ENCODE data around the gene EPS8. TPM values are rescaled to one million over a fixed set of nuclear protein-coding genes. Genes with fewer than 3 reads are reported as not detected.
A peak's percentile ranks its signal among the peaks of the same experiment; 100 is the strongest.

Gene EPS8
- polyA plus RNA-seq, 1 donor (not counting 4 experiments of a cell fraction or from before 2014, with no cell fraction given): 4.0 TPM

DNA sequence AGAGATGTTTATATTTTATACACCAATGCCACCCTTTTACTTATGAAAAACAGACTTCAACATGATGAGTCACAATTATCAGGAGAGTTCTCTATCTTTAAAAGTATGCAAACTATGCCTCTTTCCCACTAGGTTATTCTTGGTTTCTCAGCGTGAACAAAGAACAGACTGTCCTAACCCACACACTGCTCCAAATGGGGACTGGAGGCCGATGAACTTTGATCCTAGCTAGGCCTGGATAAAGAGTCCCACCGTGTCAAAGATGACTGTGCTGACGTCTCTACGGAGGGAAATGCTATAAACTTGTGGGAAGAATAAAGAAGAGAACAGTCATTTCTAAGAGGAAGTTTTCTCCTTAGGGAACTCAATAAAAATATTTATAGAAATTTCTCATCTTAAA, 160.1 kb downstream of the EPS8 start:
- Histone ChIP-seq H3K79me2 (ENCODE audit: control insufficient read depth, insufficient read depth, low read length) (no peaks in the 10 kb centered on the region), H3K9me3 (ENCODE audit: control insufficient read depth, low read depth, low read length) (no peaks in the 10 kb centered on the region), H3K4me1 (ENCODE audit: control insufficient read depth, extremely low read depth, insufficient read depth, low read length) (peaks cover 17% of the 10 kb centered on the region), H3K9ac (ENCODE audit: control insufficient read depth, extremely low read depth, insufficient read depth, low read length) (no peak overlapping the region), H3K9me1 (ENCODE audit: control insufficient read depth, extremely low read depth, insufficient read depth, low read length) (no peaks in the 10 kb centered on the region), H3K27me3 (ENCODE audit: control insufficient read depth, extremely low read depth, insufficient read depth, low read length) (no peaks in the 10 kb centered on the region), H3K36me3 (ENCODE audit: control insufficient read depth in 2 of 2, extremely low read depth in 1 of 2, insufficient read depth in 2 of 2, low read length in 2 of 2) (no peaks in the 10 kb centered on the region), H3K4me3 (ENCODE audit: control insufficient read depth in 2 of 3, extremely low read depth in 1 of 3, insufficient read depth in 2 of 3, low read depth in 1 of 3, low read length in 3 of 3) (peak overlapping the region in 1 of 3 experiments; percentile 32), H2AFZ (ENCODE audit: control insufficient read depth, low read length) (peak overlapping the region; percentile 86), H4K20me1 (ENCODE audit: control insufficient read depth, extremely low read depth, insufficient read depth, low read length) (no peaks in the 10 kb centered on the region), H3K4me2 (ENCODE audit: control insufficient read depth, extremely low read depth, insufficient read depth, low read depth, low read length) (peak overlapping the region; percentile 46), H3K27ac (ENCODE audit: control insufficient read depth, insufficient read depth, low read length) (peak overlapping the region; percentile 68)
- no peak for TF ChIP-seq EZH2 (IDR thresholded peaks at IDR 0.05; ENCODE audit: low read length)
- TF ChIP-seq, protein P1, sequence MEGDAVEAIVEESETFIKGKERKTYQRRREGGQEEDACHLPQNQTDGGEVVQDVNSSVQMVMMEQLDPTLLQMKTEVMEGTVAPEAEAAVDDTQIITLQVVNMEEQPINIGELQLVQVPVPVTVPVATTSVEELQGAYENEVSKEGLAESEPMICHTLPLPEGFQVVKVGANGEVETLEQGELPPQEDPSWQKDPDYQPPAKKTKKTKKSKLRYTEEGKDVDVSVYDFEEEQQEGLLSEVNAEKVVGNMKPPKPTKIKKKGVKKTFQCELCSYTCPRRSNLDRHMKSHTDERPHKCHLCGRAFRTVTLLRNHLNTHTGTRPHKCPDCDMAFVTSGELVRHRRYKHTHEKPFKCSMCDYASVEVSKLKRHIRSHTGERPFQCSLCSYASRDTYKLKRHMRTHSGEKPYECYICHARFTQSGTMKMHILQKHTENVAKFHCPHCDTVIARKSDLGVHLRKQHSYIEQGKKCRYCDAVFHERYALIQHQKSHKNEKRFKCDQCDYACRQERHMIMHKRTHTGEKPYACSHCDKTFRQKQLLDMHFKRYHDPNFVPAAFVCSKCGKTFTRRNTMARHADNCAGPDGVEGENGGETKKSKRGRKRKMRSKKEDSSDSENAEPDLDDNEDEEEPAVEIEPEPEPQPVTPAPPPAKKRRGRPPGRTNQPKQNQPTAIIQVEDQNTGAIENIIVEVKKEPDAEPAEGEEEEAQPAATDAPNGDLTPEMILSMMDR (optimal IDR thresholded peaks at IDR 0.05 in 1 of 3, IDR thresholded peaks at IDR 0.05 in 1 of 3, conservative IDR thresholded peaks at IDR 0.05 in 1 of 3; ENCODE audit: extremely low read depth in 1 of 3, insufficient read depth in 2 of 3, low read length in 3 of 3): no peak
- FAIRE-seq (peak; percentile 20), DNase-seq (ENCODE audit: low read depth, low spot score) (no peak)
- dilution Hi-C loops (cut with MboI; ENCODE audit: extremely low pct_ligation_motif_present, low sequenced_read_pairs): no loop called here

DNA sequence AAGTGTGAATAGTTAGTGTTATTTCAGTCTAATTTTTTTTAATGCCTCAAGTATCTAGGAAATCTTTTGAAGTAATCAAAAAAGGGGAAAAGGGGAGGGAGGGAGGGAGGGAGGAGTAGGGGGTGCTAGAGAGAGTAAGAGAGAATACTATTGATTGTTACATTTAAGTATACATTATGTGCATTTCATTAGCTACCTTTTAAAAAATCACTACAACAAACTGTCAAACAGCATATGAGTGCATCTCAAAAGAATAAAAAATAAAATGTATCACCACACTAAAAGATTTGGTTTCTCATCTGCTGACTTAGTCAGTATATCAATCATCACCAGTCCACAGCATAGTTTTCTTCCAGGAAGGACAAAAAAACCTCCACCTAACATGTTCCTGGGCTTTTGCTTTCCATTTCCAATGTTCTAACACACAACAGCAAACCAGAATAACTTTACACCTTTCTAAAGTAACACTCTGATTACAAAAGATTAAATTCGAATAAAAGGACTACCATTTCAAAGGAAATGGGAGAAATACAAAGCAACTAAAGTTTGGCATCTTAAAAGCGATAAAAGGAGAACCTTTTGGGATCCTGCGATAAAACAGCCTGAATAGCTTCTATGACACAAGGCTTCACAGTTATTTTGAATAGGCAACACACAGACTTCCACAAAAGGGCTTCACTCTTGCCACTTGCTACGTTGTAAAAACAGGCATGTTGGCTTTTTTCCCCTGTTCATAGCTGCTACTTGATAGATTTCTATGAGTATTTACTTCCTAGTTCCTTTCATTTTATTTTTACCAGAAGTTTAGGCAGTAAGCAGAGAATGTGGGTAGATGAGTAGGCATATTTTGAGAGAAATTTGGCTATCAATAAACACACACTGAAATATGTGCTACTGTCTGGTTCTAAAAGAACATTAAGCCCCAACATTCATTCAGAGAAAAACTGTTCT, 160.9 kb downstream of the EPS8 start:
- H3K79me2 ChIP-seq (ENCODE audit: control insufficient read depth, insufficient read depth, low read length): no peaks in the 10 kb centered on the region
- H4K20me1 ChIP-seq (ENCODE audit: control insufficient read depth, extremely low read depth, insufficient read depth, low read length): no peaks in the 10 kb centered on the region
- TF ChIP-seq, protein P1 (optimal IDR thresholded peaks at IDR 0.05 in 1 of 3, IDR thresholded peaks at IDR 0.05 in 1 of 3, conservative IDR thresholded peaks at IDR 0.05 in 1 of 3; ENCODE audit: extremely low read depth in 1 of 3, insufficient read depth in 2 of 3, low read length in 3 of 3): no peak
- TF ChIP-seq EZH2 (IDR thresholded peaks at IDR 0.05; ENCODE audit: low read length): no peak
- FAIRE-seq (peak; percentile 20), DNase-seq (ENCODE audit: low read depth, low spot score) (no peak)
- H3K9me3 ChIP-seq (ENCODE audit: control insufficient read depth, low read depth, low read length): no peaks in the 10 kb centered on the region
- dilution Hi-C loops (cut with MboI; ENCODE audit: extremely low pct_ligation_motif_present, low sequenced_read_pairs): no loop called here
- H3K4me3 ChIP-seq (ENCODE audit: control insufficient read depth in 2 of 3, extremely low read depth in 1 of 3, insufficient read depth in 2 of 3, low read depth in 1 of 3, low read length in 3 of 3): no peak overlapping the region
- no peaks in the 10 kb centered on the region for H3K9me1 ChIP-seq (ENCODE audit: control insufficient read depth, extremely low read depth, insufficient read depth, low read length)
- H3K27me3 ChIP-seq (ENCODE audit: control insufficient read depth, extremely low read depth, insufficient read depth, low read length): no peaks in the 10 kb centered on the region
- peak overlapping the region; percentile 57 for H3K27ac ChIP-seq (ENCODE audit: control insufficient read depth, insufficient read depth, low read length)
- H3K4me1 ChIP-seq (ENCODE audit: control insufficient read depth, extremely low read depth, insufficient read depth, low read length): peaks cover 17% of the 10 kb centered on the region
- H3K9ac ChIP-seq (ENCODE audit: control insufficient read depth, extremely low read depth, insufficient read depth, low read length): no peak overlapping the region
- peak overlapping the region; percentile 86 for H2AFZ ChIP-seq (ENCODE audit: control insufficient read depth, low read length)
- H3K36me3 ChIP-seq (ENCODE audit: control insufficient read depth in 2 of 2, extremely low read depth in 1 of 2, insufficient read depth in 2 of 2, low read length in 2 of 2): no peaks in the 10 kb centered on the region
- peak overlapping the region; percentile 46 for H3K4me2 ChIP-seq (ENCODE audit: control insufficient read depth, extremely low read depth, insufficient read depth, low read depth, low read length)
